GM21423 (cell line): Measurements from ENCODE around the gene UBE3C.
"Not testable (repeated sequence)": the region's sequence is repeated elsewhere in the genome, so short reads cannot be mapped to it uniquely, and the experiment has no call there.

Source experiments
- ATAC-seq: cut with Tn5 transposase; IDR thresholded peaks from one replicate; pipeline ENCODE4 v1.9.1; 2021; ENCODE audit warnings: mild to moderate bottlenecking, moderate library complexity; ENCODE audit not compliant: unreplicated experiment

The UBE3C gene

DNA sequence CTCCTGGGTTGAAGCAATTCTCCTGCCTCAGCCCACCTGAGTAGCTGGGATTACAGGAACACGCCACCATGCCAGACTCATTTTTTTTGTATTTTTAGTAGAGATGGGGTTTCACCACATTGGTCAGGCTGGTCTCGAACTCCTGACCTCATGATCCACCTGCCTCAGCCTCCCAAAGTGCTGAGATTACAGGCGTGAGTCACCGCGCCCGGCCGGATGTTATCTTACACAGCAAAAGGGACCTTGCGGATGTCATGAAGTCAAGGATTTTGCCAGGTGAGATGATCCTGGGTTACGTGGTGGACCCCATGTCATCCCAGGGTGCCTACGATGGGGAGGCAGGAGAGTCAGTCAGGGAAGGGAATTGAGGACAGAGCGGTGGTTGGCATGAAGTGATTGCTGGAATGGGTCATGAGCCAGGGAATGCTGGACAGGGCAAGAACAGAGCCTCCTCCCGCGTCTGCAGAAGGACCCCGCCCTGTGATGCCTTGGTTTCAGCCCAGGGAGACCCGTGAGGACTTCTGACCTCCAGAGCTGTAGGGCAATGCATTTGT, 8.7 kb upstream of the UBE3C start:
- no peak for ATAC-seq

DNA sequence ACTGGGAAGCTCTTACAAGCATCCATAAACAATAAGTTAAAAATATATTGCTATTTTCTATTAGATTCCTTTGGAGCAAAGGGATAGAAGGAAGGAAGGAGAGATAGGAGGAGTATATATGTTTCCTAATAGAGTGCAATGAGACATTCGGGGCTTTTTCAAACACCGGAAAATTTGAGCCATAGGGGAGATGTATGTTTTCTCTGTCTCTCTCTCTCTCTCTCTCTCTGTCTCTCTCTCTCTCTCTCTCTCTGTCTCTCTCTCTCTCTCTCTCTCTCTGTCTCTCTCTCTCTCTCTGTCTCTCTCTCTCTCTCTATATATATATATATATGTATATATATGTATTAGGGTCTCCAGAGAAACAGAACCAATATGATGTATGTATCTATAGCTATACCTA, 7.9 kb upstream of the UBE3C start:
- ATAC-seq = not testable (repeated sequence)

DNA sequence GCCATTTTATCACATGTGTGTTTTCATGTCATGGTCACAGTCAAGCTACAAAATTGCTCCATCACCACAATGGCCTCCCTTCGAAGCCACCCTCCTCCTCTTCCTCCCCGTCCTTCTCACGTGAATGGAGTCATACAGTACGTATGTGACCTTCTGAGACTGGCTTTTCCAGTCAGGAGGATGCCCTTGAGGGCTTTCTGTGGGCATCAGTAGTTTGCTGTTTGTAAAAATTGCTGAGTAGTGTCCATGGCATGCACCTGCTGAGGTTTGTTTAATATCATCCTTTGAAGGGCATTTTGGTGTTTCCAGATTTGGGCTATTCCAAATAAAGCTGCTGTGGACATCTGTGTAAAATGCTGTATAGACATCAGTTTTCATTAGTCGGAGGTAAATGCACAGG, 5.9 kb upstream of the UBE3C start:
- ATAC-seq = no peak

DNA sequence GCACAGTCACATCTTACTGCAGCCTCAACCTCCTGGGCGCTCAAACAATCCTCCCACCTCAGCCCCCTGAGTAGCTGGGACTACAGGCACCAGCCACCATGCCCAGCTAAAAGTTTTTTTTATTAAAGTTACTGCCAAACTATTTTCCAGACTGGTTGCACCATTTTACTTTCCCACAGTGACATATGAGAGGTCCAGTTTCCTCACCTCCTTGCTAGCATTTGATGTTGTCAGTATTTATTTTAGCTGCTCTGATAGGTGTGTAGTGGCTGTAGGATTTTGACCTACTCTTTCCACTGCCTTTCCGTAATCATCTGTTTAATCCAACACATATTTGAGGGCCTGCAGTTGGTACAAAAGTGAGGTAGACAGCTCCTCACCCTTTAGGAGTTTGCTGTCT, 5.4 kb upstream of the UBE3C start:
- ATAC-seq = no peak

DNA sequence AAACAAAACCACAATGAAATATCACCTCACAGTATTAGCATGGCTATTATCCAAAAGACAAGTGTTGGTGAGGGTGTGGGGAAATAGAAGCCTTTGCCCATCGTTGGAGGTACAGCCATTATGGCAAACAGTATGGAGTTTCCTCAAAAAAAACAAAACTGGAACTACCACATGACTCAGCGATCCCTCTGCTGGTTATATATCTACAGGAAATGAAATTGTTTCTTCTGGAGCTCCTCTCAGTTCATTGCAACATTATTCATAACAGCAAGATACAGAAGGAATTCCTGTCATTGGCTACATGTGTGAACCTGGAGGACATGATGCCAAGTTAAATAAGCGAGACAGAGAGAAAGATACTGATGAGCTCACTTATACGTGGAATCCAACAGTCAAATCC, 2.4 kb upstream of the UBE3C start:
- ATAC-seq = no peak

DNA sequence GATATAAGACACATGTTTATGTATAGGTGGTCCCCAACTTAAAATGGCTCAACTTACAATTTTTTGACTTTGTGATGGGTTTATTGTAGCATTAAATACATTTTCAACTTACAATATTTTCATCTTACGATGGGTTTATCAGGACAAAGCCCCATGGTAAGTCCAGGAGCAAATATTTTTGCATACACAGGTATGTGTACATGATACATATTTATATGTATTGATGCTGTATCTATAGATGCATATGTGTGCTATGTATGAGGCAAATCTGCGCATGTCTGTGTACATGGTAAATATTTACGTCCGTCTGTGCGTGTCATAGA, 664 bp upstream of the UBE3C start:
- ATAC-seq = no peak

DNA sequence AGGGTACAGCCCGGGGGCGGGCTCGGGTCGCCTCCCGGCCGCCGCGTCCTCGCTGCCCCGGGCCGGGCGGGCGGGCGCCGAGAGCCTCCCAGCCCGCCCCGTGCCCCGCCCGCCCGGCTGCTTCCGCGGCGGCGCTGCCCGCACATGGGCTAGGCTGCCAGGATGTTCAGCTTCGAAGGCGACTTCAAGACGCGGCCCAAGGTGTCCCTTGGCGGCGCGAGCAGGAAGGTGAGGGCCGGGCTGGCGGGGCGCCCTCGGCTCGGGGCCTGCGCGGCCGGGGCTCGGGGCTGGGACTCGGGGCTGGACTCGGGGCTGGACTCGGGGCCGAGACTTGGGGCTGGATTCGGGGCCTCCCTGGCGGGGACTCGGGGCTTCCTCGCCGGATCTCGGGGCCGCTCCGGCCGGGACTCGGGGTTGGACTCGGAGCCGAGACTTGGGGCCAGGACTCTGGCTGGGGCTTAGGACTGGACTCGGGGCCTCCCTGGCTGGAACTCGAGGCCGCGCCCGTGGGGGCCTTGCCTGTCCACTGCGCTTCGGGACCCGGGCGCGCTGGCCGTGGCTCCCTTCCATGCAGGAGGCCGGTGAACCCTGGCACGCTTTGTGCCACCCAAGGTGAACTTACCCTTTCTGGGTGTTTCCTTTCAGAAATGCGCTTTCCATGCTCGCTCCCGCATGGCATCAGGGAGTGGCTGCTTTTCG, 534 bp downstream of the UBE3C start:
- ATAC-seq = peak; percentile 54

DNA sequence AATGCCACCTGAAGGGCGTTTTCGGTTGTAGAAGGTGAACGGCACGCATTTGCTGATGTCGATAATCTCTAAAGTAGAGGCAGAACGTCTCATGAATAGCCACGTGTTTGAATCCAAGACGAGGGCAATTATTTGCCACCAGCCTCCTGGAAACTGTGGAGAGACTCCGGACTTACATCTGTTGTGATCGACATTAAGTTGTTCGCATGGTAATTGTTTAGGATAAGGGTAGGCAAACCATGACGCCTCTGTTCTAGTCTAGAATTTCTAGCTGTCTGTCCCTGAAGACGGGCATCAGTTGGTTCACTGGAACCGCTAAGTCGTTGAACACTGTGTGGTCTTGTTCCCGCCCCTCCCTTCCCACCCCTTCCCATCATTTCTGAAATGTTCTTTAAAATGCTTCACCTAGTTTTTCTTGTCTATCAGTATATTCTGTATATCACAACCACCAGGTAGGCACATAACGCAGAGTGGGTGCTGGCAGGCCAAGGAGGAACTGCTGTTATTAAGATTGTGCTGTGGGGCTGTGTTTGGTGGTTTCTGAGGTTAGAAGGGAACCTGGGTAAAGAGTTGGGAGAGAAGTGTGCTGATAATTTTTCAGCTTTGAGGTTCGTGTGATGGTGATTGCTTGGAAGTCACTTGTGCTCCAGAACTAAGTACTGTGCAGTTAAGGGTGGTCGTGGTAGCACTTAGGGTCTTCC, 1.2 kb downstream of the UBE3C start:
- ATAC-seq = no peak

DNA sequence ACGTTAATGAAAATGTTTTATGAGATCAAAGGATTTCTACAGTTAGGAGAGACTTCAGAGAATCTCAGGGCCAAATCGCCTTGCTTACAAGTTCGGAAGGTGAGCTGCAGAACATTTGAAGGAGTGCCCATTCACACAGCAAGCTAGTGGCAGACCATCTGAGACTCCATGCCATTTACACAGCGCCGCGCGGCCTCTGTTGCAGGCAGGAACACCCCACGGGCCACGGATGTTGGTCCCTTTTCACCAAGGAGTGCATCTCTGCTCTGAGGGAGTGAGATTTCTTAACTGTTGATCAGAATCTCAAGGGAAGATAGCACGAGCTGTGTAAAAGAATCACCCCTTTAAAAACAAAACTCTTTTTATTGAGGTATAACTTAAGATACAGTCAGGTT, 1.8 kb downstream of the UBE3C start:
- ATAC-seq = no peak

DNA sequence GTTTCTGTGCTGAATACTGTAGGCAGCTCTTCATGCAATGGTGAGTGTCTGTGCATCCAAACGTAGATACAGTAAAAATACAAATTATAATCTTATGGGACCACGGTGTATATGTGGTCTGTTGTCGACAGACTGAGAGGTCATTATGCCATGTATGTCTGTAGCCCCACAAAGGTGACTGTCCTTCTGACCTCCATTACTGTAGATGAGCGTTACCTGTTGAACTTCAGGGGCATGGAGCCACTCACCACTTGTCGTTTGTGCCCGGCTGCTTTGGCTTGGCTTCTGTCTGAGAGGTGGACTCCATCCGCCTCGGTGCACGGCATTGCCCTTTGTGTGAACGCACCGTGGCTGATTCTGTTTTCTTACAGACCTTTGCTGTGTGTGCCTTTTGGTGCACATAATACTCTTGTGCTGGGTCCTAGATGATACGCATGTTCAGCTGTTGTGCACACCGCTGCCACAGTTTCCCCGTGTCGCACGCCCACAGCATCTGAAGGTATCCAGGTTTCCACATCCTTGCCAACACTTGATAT, 2.9 kb downstream of the UBE3C start:
- no peak for ATAC-seq

DNA sequence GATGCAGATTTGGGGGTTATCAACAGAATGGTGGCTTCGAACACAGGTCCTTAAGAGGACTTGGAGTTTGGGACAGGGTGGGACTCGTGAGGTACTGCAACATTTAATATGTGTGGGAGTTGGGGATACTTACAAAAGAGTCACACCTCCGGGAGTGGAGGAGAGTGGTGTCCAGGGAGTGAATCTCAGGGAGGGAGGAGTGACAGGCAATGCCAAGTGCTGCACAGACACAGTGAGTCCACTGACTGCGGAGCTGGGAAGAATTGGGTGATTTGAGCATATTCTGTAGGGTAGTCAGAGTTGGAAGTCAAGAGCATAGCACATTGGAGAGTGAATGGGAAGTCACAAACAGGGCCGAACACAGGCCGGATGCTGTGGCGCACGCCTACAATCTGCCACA, 5.1 kb downstream of the UBE3C start:
- no peak for ATAC-seq

DNA sequence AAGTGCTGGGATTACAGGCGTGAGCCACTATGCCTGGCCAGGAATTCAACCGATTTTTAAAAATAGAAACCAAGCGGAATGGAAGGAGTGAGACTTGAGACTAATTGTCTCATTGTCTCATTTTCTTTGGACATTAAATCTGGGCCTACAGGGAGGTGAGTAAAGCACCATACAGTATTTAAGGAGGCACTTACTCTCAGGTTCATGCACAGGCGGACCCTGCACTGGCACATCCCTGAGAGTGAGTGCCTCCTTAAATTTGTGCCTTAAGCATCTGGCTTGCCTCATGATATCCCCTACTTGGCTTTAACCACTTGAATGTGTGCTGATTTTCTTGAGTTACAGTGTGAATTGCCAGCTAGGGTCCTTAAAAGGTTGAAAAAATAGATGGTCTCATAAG, 10.6 kb downstream of the UBE3C start:
- no peak for ATAC-seq

DNA sequence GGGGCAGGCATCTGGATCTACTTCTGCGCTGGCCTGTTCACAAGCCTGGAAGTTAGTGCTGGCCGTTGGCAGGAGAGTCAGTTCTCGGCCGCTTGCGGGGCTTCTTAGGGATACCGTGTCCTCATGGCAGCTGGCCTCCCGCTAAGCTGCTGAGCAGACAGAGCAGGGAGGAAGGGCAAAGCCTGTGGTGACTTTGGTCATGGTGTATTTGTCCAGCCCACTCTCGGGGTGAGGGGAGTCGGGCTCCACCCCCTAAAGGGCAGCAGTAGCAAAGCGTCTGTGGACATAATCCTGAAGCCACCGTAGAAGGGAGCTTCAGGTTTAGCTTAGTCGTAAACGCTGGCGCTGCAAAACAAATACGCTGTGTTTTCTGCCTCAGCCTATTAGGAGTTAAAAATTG, 12.2 kb downstream of the UBE3C start:
- no peak for ATAC-seq

DNA sequence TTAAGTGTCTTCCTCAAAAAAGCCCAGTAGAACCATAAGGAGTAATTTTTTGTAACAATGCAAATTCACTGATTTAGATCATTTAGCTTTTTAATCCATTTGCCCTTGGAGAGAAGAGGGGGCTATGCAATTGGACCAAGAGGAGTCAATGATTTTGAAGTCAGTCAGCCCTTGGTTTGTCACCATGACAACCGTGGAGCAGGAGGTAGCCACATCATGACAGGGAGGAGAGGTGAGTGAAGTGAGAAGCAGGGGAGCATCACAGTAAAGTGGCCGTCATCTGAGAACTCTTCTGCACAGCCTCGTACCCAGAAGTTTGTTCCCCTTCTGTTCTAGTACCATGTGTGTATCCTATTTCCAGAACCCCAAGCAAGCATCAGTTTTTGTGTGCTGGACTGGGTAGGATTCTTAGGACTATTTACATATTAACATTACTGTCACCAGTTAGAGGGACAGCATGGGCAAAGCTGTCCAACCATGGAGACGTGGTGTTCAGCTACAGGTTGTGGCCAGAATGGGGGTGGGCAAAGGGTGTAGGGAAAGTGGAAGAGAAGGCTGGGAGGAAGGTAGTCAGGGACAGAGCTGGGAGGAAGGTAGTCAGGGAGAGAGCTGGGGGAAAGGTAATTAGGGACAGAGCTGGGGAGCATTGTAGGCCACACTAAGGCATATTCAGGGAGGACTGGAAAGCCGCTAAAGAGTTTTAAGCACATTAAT, 13.1 kb downstream of the UBE3C start:
- no peak for ATAC-seq

DNA sequence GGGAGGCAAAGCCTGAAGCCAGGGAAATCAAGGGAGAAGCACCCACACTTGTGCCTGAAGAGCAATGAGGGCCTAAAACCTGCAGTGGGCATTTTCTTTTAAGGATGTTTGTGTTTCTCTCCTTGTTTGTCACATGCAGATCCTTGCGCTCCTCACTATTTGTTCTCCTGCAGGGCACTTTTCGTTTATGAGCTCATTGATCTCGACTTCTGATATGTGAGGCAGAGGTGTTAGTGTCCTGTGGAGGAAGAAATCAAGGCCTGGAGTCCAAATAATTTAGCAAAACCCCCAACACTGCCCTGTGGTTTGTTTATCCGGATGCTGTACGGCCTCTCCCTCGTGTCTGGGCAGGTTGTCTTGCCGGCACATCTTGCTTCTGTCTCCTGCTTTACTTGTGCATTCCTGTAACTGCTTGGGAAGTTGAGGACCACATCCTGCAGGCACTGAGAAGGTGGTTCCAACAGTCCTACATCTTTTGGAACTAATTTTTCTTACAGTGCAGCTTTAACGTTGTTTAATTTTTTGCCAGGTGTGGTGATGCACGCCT, 13.7 kb downstream of the UBE3C start:
- no peak for ATAC-seq

DNA sequence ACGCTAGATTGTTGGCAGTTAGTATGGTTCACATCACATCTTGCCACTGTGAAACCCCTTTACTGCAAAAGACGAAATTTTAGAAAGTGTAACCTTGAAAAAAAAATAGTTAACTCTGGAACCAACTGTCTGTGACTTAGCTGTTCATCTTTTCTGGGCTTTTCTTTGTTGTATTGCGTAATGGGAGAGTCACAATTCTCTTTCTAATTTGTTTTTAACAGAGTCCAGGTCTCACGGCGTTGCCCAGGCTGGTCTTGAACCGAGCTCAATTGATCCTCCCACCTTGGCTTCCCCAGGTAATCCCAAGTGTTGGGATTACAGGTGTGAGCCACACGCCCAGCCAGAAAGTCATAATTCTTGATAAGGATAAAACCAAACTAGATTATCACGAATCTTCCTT, 14.5 kb downstream of the UBE3C start:
- ATAC-seq = no peak

DNA sequence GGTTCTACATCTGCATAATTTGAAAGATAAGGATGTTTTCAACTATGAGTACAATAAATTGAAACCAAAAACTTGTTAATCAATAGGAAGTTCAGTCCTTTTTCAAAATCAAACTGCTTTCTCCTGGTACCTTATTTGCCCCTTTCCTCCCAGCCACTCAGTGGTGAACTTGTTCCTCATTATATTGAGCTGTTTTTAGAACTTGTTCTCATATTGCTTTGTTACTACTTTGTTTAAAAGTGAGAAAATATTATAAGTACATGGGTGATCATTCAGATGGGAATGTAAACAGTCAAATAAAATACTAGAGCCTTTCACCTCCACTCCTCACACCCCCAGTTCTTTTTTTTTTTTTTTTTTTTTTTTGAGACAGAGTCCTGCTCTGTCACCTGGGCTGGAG, 17.2 kb downstream of the UBE3C start:
- no peak for ATAC-seq

DNA sequence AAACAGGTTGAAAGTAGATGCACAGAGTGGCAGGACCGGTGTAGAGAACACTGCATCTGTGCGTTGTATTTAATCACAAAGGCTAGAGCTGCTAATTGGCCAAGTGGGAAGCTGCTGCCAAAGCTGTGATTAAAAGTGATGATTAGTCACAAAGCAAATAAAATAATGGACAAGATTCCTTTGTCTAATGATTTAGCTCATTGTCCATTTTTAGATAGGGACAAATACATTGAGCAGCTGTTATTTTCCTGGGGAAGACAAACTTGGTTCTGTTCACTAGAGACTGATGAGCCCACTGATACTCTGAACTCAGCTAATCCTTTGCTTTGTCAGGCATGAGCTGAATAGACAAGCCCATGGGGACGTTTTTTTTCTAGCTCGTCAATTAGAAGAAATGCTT, 19.7 kb downstream of the UBE3C start:
- ATAC-seq = no peak

DNA sequence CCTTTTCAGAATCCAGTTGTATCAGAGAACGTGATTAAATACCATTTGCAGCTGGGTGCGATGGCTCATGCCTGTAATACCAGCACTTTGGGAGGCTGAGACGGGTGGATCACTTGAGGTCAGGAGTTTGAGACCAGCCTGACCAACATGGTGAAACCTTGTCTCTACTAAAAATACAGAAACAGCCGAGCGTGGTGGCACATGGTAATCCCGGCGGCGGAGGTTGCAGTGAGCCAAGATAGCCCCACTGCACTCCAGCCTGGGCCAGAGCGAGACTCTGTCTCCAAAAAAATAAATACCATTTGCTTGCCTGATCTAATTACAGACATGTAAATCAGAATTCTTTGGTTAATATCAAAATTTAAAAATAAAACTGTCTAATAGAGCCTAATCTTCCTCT, 20.8 kb downstream of the UBE3C start:
- not testable (repeated sequence) for ATAC-seq

DNA sequence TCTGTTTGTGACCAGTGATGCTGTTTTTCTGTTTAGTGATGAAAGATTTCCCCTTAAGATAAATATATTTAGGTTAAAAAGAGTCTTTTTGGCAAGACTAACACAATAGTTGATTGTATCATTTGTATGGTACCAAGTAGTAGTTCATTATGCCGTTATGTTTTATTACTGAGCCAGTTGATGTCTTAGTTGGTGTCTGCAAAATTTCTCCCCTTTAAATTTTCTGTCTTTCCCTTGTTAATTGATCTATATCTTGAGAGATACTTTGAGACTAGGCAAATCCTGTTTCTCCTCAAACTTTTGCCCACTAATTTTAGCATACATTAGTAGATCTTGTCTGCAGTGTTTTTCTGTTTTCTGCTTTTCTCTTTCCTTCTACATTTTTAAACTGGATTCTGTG, 21.7 kb downstream of the UBE3C start:
- no peak for ATAC-seq

DNA sequence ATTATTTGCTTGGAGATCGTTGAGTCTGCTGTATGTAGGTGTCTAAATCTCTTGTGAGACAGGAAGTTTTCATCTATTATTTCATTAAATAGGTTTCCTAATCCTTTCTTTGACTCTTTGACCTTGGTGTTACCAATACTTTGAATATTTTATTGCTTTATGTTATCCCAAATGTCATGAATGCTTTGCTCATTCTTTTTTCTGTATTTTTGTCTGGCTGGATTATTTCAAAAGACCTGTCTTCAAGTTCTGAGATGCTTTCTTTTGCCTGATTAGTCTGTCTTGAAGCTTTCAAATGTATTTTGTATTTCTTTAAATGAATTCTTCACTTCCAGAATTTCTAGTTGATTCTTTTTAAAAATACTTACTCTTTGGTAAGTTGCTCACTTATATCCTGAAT, 27.3 kb downstream of the UBE3C start:
- no peak for ATAC-seq

DNA sequence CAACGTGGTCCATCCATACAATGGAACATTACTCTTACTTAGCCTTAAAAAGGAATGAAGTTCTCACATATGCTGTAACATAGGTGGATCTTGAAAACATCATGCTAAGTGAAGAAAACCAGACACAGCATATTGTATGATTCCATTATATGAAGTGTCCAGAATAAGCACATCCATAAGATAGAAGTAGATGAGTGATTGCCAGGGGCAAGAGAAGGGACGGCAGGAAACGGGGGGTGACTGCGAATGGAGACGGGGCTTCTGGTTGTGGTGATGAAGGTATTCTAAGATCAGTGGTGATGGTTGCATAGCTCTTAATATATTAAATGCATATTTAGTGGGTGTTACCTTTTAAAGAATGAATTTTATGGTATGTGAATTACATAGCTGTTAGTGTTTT, 29.8 kb downstream of the UBE3C start:
- no peak for ATAC-seq
